ENCODE data around the gene MYOG.

MYOG gene

DNA sequence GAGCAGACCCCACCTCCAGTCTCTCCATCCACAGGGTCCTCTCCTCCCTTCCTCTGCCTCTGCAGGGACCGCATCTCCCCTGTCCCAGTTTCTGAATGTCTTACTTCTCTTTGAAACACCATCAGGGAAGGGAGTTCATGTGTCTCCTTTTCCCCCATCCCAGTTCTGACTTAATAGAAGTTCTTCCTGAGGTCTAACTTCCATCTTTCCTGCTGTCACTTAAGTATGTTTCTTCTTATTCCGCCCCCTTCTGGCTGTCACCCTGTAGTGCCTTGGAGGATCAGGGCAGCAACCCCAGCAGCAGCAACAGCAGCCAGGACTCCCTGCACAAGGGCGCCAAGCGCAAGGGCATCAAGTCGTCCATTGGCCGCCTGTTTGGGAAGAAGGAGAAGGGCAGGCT lies 29.3 kb downstream of the MYOG start:
- Histone ChIP-seq H3K27me3 (ENCODE audit: insufficient read depth, low read length, poor library complexity, severe bottlenecking) (no peaks in the 10 kb centered on the region), H3K4me3 (ENCODE audit: low read length, poor library complexity, severe bottlenecking) (no peak overlapping the region), H4K20me1 (ENCODE audit: insufficient read depth, low read length, poor library complexity, severe bottlenecking) (no peaks in the 10 kb centered on the region), H3K9me3 (ENCODE audit: insufficient read depth, low read depth, low read length) (no peaks in the 10 kb centered on the region), H3K9me2 (replicated peaks; ENCODE audit: low read depth, low read length) (no peaks in the 10 kb centered on the region), H3K4me2 (ENCODE audit: low read depth, low read length, poor library complexity, severe bottlenecking) (no peak overlapping the region), H3K9ac (ENCODE audit: low read depth, low read length, poor library complexity, severe bottlenecking) (no peak overlapping the region), H3K36me3 (ENCODE audit: insufficient read depth, low read length) (no peaks in the 10 kb centered on the region), H3K4me1 (ENCODE audit: insufficient read depth, low read length, poor library complexity, severe bottlenecking) (peaks cover 9% of the 10 kb centered on the region), H3F3A (ENCODE audit: low read depth) (no peaks in the 10 kb centered on the region), H2AFZ (ENCODE audit: low read length) (no peak overlapping the region), H3K79me2 (ENCODE audit: insufficient read depth, low read length) (no peaks in the 10 kb centered on the region)
- TF ChIP-seq, protein P1, sequence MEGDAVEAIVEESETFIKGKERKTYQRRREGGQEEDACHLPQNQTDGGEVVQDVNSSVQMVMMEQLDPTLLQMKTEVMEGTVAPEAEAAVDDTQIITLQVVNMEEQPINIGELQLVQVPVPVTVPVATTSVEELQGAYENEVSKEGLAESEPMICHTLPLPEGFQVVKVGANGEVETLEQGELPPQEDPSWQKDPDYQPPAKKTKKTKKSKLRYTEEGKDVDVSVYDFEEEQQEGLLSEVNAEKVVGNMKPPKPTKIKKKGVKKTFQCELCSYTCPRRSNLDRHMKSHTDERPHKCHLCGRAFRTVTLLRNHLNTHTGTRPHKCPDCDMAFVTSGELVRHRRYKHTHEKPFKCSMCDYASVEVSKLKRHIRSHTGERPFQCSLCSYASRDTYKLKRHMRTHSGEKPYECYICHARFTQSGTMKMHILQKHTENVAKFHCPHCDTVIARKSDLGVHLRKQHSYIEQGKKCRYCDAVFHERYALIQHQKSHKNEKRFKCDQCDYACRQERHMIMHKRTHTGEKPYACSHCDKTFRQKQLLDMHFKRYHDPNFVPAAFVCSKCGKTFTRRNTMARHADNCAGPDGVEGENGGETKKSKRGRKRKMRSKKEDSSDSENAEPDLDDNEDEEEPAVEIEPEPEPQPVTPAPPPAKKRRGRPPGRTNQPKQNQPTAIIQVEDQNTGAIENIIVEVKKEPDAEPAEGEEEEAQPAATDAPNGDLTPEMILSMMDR (conservative IDR thresholded peaks at IDR 0.05; ENCODE audit: low read length), result peak; percentile 49; the same call in 1 of the 2 replicates
- no peak for TF ChIP-seq EZH2phosphoT487 (IDR thresholded peaks at IDR 0.05; ENCODE audit: borderline replicate concordance)

DNA sequence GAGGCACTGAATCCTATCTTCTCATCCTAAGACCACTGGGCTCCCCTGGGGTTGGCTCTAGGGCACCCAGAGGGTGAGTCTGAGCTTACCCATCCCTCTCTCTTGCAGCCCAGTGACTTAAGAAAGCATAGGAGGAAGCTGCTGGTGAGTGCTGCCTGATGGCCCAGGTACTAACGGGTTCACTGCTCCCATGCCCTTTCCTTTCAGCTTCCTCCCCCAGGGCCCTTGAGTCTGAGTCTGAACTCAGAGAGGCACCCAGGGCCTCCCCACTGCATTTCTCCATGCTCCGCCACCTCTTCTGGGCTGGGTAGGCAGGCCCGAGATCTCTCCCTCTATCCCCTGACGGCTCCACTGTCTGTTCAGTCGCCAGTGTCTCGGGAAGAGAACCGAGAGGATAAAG lies 29.8 kb downstream of the MYOG start:
- H3K36me3 ChIP-seq (ENCODE audit: insufficient read depth, low read length), result no peaks in the 10 kb centered on the region

GRCh38 chr1:203055161-203055799 lies 30.5 kb downstream of the MYOG start:
- no peaks in the 10 kb centered on the region for H3K27me3 ChIP-seq (ENCODE audit: insufficient read depth, low read length, poor library complexity, severe bottlenecking)
- H2AFZ ChIP-seq (ENCODE audit: low read length), result no peak overlapping the region
- H3F3A ChIP-seq (ENCODE audit: low read depth), result no peaks in the 10 kb centered on the region
- H3K9me3 ChIP-seq (ENCODE audit: insufficient read depth, low read depth, low read length), result no peaks in the 10 kb centered on the region
- no peak overlapping the region for H3K4me3 ChIP-seq (ENCODE audit: low read length, poor library complexity, severe bottlenecking)
- H3K9ac ChIP-seq (ENCODE audit: low read depth, low read length, poor library complexity, severe bottlenecking), result no peak overlapping the region
- H3K36me3 ChIP-seq (ENCODE audit: insufficient read depth, low read length), result no peaks in the 10 kb centered on the region
- H3K4me1 ChIP-seq (ENCODE audit: insufficient read depth, low read length, poor library complexity, severe bottlenecking), result peaks cover 9% of the 10 kb centered on the region
- H3K79me2 ChIP-seq (ENCODE audit: insufficient read depth, low read length), result no peaks in the 10 kb centered on the region
- H4K20me1 ChIP-seq (ENCODE audit: insufficient read depth, low read length, poor library complexity, severe bottlenecking), result no peaks in the 10 kb centered on the region
- no peaks in the 10 kb centered on the region for H3K9me2 ChIP-seq (replicated peaks; ENCODE audit: low read depth, low read length)
- H3K4me2 ChIP-seq (ENCODE audit: low read depth, low read length, poor library complexity, severe bottlenecking), result no peak overlapping the region
- TF ChIP-seq, protein P1 (conservative IDR thresholded peaks at IDR 0.05; ENCODE audit: low read length), result peak; percentile 28; the same call in 1 of the 2 replicates
- no peak for TF ChIP-seq EZH2phosphoT487 (IDR thresholded peaks at IDR 0.05; ENCODE audit: borderline replicate concordance)

More for the DNA sequence above, 29.8 kb downstream of the MYOG start:
- H3K9ac ChIP-seq (ENCODE audit: low read depth, low read length, poor library complexity, severe bottlenecking), result no peak overlapping the region
- H3K4me1 ChIP-seq (ENCODE audit: insufficient read depth, low read length, poor library complexity, severe bottlenecking), result peaks cover 9% of the 10 kb centered on the region
- no peaks in the 10 kb centered on the region for H3K9me2 ChIP-seq (replicated peaks; ENCODE audit: low read depth, low read length)
- no peaks in the 10 kb centered on the region for H3K27me3 ChIP-seq (ENCODE audit: insufficient read depth, low read length, poor library complexity, severe bottlenecking)
- no peaks in the 10 kb centered on the region for H4K20me1 ChIP-seq (ENCODE audit: insufficient read depth, low read length, poor library complexity, severe bottlenecking)
- no peaks in the 10 kb centered on the region for H3K79me2 ChIP-seq (ENCODE audit: insufficient read depth, low read length)
- H3K9me3 ChIP-seq (ENCODE audit: insufficient read depth, low read depth, low read length), result no peaks in the 10 kb centered on the region
- H3K4me2 ChIP-seq (ENCODE audit: low read depth, low read length, poor library complexity, severe bottlenecking), result no peak overlapping the region
- no peak overlapping the region for H3K4me3 ChIP-seq (ENCODE audit: low read length, poor library complexity, severe bottlenecking)
- H3F3A ChIP-seq (ENCODE audit: low read depth), result no peaks in the 10 kb centered on the region
- no peak overlapping the region for H2AFZ ChIP-seq (ENCODE audit: low read length)
- TF ChIP-seq, protein P1 (conservative IDR thresholded peaks at IDR 0.05; ENCODE audit: low read length), result no peak
- TF ChIP-seq EZH2phosphoT487 (IDR thresholded peaks at IDR 0.05; ENCODE audit: borderline replicate concordance), result no peak
